HEK293 (cell line): ENCODE measurements around the gene THSD4.
A peak's percentile ranks its signal among the peaks of the same experiment; 100 is the strongest.

ENCODE experiments used
- CTCF ChIA-PET: fragments of 350-600 bp; formaldehyde crosslinking; extraction: SDS; loops from one replicate; lab custom pipeline; 2021; ENCODE audit warnings: antibody characterized with exemption; lab: Yijun Ruan, JAX
- POLR2A ChIA-PET: fragments of 300-600 bp; formaldehyde crosslinking; extraction: SDS; loops from one replicate; lab custom pipeline; 2020; ENCODE audit warnings: antibody characterized with exemption, inconsistent platforms; lab: Yijun Ruan, JAX
- H3K27ac ChIP-seq: fragments of 200-500 bp; sonication (Bioruptor generic); 2 replicates; pipeline ENCODE4 v1.5.1; 2014; ENCODE audit warnings: low read depth, low read length, control low read depth, inconsistent platforms; ENCODE audit errors: extremely low read depth
- H3K36me3 ChIP-seq, 2 experiments: fragments of 200-500 bp in 1 of 2; sonication (Bioruptor generic) in 1 of 2; 1 replicate in 1 of 2; 2 replicates in 1 of 2; pipeline ENCODE4 v1.5.1; 2014 to 2017; ENCODE audit warnings: inconsistent platforms in 2 of 2, low read length in 2 of 2; ENCODE audit not compliant: control insufficient read depth in 2 of 2, insufficient read depth in 1 of 2
- H3K4me1 ChIP-seq: fragments of 200-500 bp; sonication (Bioruptor generic); 2 replicates; pipeline ENCODE4 v1.5.1; 2014; ENCODE audit warnings: mild to moderate bottlenecking, low read length, inconsistent platforms; ENCODE audit not compliant: control insufficient read depth, insufficient read depth
- H3K4me3 ChIP-seq: 2 replicates; pipeline ENCODE4 v1.5.1; 2011; ENCODE audit warnings: low read depth, mild to moderate bottlenecking, control low read depth, low read length, moderate library complexity
- H3K9me3 ChIP-seq: fragments of 200-500 bp; sonication (Bioruptor generic); 2 replicates; pipeline ENCODE4 v1.5.1; 2014; ENCODE audit warnings: low read depth, low read length, inconsistent platforms; ENCODE audit not compliant: control insufficient read depth, insufficient read depth
- BCL11A ChIP-seq: fragments of 450-650 bp; formaldehyde crosslinking; IDR thresholded peaks from 2 replicates; pipeline ENCODE4 v1.5.1; 2016; ENCODE audit warnings: low read depth, missing biosample characterization, missing genetic modification characterization
- BCL11B ChIP-seq: fragments of 450-650 bp; formaldehyde crosslinking; IDR thresholded peaks from 2 replicates; pipeline ENCODE4 v1.5.1; 2016; ENCODE audit warnings: low read depth, missing biosample characterization, missing genetic modification characterization
- EGR2 ChIP-seq: fragments of 450-650 bp; formaldehyde crosslinking; IDR thresholded peaks from 2 replicates; pipeline ENCODE4 v1.5.1; 2016; ENCODE audit warnings: low read depth, missing biosample characterization, missing genetic modification characterization
- GLIS2 ChIP-seq: fragments of 450-650 bp; formaldehyde crosslinking; IDR thresholded peaks from 2 replicates; pipeline ENCODE4 v1.5.1; 2016; ENCODE audit warnings: missing biosample characterization, missing genetic modification characterization
- KLF16 ChIP-seq: fragments of 450-650 bp; formaldehyde crosslinking; IDR thresholded peaks from 2 replicates; pipeline ENCODE4 v1.5.1; 2017; ENCODE audit warnings: missing biosample characterization, missing genetic modification characterization
- SALL2 ChIP-seq: fragments of 450-650 bp; formaldehyde crosslinking; IDR thresholded peaks from 2 replicates; pipeline ENCODE4 v1.5.0; 2017; ENCODE audit warnings: missing biosample characterization, mild to moderate bottlenecking, missing genetic modification characterization, borderline replicate concordance
- SCRT2 ChIP-seq: fragments of 450-650 bp; formaldehyde crosslinking; IDR thresholded peaks from 2 replicates; pipeline ENCODE4 v1.5.1; 2016; ENCODE audit warnings: missing biosample characterization, missing genetic modification characterization
- YY1 ChIP-seq: fragments of 450-650 bp; formaldehyde crosslinking; IDR thresholded peaks from 2 replicates; pipeline ENCODE4 v1.5.1; 2018; ENCODE audit warnings: missing biosample characterization, missing genetic modification characterization
- ZNF169 ChIP-seq: fragments of 450-650 bp; formaldehyde crosslinking; IDR thresholded peaks from 2 replicates; pipeline ENCODE4 v1.5.1; 2016; ENCODE audit warnings: missing biosample characterization, missing genetic modification characterization
- ZNF174 ChIP-seq: fragments of 450-650 bp; formaldehyde crosslinking; IDR thresholded peaks from 2 replicates; pipeline ENCODE4 v1.5.0; 2017; ENCODE audit warnings: missing biosample characterization, mild to moderate bottlenecking, missing genetic modification characterization
- ZNF585B ChIP-seq: fragments of 450-650 bp; formaldehyde crosslinking; IDR thresholded peaks from 2 replicates; pipeline ENCODE4 v1.5.1; 2016; ENCODE audit warnings: missing biosample characterization, missing genetic modification characterization
- ZNF658 ChIP-seq: fragments of 450-650 bp; formaldehyde crosslinking; IDR thresholded peaks from 2 replicates; pipeline ENCODE4; 2016; ENCODE audit warnings: missing biosample characterization, missing genetic modification characterization
- TF ChIP-seq, protein P1 (sequence below): fragments of 450-650 bp; formaldehyde crosslinking; IDR thresholded peaks from 2 replicates; pipeline ENCODE4 v1.5.1; 2016; ENCODE audit warnings: missing biosample characterization, missing genetic modification characterization, low read depth
- TF ChIP-seq, protein P2 (sequence below): fragments of 450-650 bp; formaldehyde crosslinking; IDR thresholded peaks from 2 replicates; pipeline ENCODE4 v1.5.1; 2016; ENCODE audit warnings: missing biosample characterization, missing genetic modification characterization
- TF ChIP-seq, protein P3 (sequence below): sonication (generic); formaldehyde crosslinking; IDR thresholded peaks from 2 replicates; pipeline ENCODE4 v1.8.1; 2022; ENCODE audit warnings: mild to moderate bottlenecking, moderate library complexity, missing genetic modification reagents
- TF ChIP-seq, protein P4 (sequence below): fragments of 450-650 bp; formaldehyde crosslinking; conservative IDR thresholded peaks from 2 replicates; pipeline ENCODE4 v1.5.1; 2016; ENCODE audit warnings: low read depth, missing biosample characterization, missing genetic modification characterization
- TF ChIP-seq, protein P5 (sequence below): fragments of 450-650 bp; formaldehyde crosslinking; IDR thresholded peaks from 2 replicates; pipeline ENCODE4 v1.5.1; 2017; ENCODE audit warnings: missing biosample characterization, missing genetic modification characterization
- TF ChIP-seq, protein P6 (sequence below): fragments of 450-650 bp; formaldehyde crosslinking; IDR thresholded peaks from 2 replicates; pipeline ENCODE4 v1.5.1; 2016; ENCODE audit warnings: missing biosample characterization, missing genetic modification characterization
- TF ChIP-seq, protein P7 (sequence below): fragments of 450-650 bp; formaldehyde crosslinking; IDR thresholded peaks from 2 replicates; pipeline ENCODE4 v1.5.1; 2016; ENCODE audit warnings: missing biosample characterization, missing genetic modification characterization

The THSD4 gene

DNA sequence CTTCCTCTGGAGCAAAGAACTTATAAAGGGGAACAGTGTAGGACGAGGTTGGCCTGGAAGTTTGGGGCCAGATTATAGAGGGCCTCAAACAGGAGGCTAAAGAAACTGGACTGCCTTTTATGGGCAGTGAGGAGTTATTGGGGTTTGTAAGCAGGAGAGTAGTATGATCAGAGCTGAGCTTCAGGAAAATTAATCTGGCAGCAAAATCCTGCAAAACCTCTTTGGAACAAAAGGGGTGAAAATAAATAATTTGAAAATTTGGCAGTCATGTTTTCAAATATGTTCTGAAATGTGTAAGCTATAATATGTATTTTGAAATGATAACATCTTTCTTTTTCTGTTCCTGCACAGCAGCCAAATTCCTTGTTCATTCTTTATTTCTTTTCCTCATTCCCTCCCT is 164.9 kb downstream of the THSD4 start:
- Histone ChIP-seq H3K4me1 (peaks cover 35% of the 10 kb centered on the region), H3K4me3 (no peak overlapping the region), H3K9me3 (no peaks in the 10 kb centered on the region), H3K36me3 (no peaks in the 10 kb centered on the region), H3K27ac (peak overlapping the region; percentile 72; the same call in 1 of the 2 replicates)
- TF ChIP-seq, protein P1, sequence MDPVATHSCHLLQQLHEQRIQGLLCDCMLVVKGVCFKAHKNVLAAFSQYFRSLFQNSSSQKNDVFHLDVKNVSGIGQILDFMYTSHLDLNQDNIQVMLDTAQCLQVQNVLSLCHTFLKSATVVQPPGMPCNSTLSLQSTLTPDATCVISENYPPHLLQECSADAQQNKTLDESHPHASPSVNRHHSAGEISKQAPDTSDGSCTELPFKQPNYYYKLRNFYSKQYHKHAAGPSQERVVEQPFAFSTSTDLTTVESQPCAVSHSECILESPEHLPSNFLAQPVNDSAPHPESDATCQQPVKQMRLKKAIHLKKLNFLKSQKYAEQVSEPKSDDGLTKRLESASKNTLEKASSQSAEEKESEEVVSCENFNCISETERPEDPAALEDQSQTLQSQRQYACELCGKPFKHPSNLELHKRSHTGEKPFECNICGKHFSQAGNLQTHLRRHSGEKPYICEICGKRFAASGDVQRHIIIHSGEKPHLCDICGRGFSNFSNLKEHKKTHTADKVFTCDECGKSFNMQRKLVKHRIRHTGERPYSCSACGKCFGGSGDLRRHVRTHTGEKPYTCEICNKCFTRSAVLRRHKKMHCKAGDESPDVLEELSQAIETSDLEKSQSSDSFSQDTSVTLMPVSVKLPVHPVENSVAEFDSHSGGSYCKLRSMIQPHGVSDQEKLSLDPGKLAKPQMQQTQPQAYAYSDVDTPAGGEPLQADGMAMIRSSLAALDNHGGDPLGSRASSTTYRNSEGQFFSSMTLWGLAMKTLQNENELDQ (tag by site-specific recombination), result no peak
- no peak for TF ChIP-seq SALL2
- TF ChIP-seq, protein P2, sequence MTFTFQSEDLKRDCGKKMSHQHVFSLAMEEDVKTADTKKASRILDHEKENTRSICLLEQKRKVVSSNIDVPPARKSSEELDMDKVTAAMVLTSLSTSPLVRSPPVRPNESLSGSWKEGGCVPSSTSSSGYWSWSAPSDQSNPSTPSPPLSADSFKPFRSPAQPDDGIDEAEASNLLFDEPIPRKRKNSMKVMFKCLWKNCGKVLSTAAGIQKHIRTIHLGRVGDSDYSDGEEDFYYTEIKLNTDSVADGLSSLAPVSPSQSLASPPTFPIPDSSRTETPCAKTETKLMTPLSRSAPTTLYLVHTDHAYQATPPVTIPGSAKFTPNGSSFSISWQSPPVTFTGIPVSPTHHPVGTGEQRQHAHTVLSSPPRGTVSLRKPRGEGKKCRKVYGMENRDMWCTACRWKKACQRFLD, result no peak
- POLR2A ChIA-PET, result no interaction called here
- CTCF ChIA-PET, result interaction anchor here (0.6 kb wide), 2 partner anchors 202 to 686 kb away, joined by 4 read pairs; no protein-coding TSS in a partner anchor

DNA sequence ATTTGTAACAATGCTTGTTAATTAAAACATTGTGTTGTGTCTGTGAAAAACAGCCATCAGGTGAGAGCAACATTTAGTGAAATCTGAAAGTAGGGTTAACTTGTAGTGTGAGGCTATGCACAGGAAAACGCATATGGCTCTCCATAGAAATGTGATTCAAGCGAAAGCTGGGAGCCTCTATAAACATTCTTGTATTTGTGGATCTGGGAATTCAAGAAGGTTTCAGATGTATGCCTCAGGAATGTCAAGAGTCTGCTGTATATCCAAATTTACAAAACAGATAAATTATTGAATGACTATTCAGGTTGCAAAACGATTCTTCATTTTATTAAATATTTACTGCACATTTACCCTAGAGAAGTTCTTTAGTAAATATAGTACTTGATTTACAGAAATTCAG is 166.0 kb downstream of the THSD4 start:
- POLR2A ChIA-PET, result no interaction called here
- no peak overlapping the region for H3K4me3 ChIP-seq
- CTCF ChIA-PET, result no interaction called here
- H3K27ac ChIP-seq, result no peak overlapping the region
- peaks cover 25% of the 10 kb centered on the region for H3K4me1 ChIP-seq
- no peaks in the 10 kb centered on the region for H3K36me3 ChIP-seq
- H3K9me3 ChIP-seq, result no peaks in the 10 kb centered on the region
- TF ChIP-seq EGR2 (tag by site-specific recombination) (no peak), BCL11A (tag by site-specific recombination) (no peak), YY1 (no peak), ZNF585B (tag by site-specific recombination) (no peak), ZNF658 (no peak), KLF16 (no peak), ZNF174 (no peak), ZNF169 (tag by site-specific recombination) (no peak), BCL11B (tag by site-specific recombination) (no peak), SCRT2 (tag by site-specific recombination) (no peak), GLIS2 (tag by site-specific recombination) (no peak)
- TF ChIP-seq, protein P3, sequence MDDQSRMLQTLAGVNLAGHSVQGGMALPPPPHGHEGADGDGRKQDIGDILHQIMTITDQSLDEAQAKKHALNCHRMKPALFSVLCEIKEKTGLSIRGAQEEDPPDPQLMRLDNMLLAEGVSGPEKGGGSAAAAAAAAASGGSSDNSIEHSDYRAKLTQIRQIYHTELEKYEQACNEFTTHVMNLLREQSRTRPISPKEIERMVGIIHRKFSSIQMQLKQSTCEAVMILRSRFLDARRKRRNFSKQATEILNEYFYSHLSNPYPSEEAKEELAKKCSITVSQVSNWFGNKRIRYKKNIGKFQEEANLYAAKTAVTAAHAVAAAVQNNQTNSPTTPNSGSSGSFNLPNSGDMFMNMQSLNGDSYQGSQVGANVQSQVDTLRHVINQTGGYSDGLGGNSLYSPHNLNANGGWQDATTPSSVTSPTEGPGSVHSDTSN (CRISPR knock-in tag), result no peak
- TF ChIP-seq, protein P4, sequence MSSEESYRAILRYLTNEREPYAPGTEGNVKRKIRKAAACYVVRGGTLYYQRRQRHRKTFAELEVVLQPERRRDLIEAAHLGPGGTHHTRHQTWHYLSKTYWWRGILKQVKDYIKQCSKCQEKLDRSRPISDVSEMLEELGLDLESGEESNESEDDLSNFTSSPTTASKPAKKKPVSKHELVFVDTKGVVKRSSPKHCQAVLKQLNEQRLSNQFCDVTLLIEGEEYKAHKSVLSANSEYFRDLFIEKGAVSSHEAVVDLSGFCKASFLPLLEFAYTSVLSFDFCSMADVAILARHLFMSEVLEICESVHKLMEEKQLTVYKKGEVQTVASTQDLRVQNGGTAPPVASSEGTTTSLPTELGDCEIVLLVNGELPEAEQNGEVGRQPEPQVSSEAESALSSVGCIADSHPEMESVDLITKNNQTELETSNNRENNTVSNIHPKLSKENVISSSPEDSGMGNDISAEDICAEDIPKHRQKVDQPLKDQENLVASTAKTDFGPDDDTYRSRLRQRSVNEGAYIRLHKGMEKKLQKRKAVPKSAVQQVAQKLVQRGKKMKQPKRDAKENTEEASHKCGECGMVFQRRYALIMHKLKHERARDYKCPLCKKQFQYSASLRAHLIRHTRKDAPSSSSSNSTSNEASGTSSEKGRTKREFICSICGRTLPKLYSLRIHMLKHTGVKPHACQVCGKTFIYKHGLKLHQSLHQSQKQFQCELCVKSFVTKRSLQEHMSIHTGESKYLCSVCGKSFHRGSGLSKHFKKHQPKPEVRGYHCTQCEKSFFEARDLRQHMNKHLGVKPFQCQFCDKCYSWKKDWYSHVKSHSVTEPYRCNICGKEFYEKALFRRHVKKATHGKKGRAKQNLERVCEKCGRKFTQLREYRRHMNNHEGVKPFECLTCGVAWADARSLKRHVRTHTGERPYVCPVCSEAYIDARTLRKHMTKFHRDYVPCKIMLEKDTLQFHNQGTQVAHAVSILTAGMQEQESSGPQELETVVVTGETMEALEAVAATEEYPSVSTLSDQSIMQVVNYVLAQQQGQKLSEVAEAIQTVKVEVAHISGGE (tag by site-specific recombination), result no peak
- TF ChIP-seq, protein P5, sequence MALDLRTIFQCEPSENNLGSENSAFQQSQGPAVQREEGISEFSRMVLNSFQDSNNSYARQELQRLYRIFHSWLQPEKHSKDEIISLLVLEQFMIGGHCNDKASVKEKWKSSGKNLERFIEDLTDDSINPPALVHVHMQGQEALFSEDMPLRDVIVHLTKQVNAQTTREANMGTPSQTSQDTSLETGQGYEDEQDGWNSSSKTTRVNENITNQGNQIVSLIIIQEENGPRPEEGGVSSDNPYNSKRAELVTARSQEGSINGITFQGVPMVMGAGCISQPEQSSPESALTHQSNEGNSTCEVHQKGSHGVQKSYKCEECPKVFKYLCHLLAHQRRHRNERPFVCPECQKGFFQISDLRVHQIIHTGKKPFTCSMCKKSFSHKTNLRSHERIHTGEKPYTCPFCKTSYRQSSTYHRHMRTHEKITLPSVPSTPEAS, result no peak
- TF ChIP-seq, protein P6, sequence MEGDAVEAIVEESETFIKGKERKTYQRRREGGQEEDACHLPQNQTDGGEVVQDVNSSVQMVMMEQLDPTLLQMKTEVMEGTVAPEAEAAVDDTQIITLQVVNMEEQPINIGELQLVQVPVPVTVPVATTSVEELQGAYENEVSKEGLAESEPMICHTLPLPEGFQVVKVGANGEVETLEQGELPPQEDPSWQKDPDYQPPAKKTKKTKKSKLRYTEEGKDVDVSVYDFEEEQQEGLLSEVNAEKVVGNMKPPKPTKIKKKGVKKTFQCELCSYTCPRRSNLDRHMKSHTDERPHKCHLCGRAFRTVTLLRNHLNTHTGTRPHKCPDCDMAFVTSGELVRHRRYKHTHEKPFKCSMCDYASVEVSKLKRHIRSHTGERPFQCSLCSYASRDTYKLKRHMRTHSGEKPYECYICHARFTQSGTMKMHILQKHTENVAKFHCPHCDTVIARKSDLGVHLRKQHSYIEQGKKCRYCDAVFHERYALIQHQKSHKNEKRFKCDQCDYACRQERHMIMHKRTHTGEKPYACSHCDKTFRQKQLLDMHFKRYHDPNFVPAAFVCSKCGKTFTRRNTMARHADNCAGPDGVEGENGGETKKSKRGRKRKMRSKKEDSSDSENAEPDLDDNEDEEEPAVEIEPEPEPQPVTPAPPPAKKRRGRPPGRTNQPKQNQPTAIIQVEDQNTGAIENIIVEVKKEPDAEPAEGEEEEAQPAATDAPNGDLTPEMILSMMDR (tag by site-specific recombination), result no peak
- TF ChIP-seq, protein P7, sequence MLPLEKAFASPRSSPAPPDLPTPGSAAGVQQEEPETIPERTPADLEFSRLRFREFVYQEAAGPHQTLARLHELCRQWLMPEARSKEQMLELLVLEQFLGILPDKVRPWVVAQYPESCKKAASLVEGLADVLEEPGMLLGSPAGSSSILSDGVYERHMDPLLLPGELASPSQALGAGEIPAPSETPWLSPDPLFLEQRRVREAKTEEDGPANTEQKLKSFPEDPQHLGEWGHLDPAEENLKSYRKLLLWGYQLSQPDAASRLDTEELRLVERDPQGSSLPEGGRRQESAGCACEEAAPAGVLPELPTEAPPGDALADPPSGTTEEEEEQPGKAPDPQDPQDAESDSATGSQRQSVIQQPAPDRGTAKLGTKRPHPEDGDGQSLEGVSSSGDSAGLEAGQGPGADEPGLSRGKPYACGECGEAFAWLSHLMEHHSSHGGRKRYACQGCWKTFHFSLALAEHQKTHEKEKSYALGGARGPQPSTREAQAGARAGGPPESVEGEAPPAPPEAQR (tag by site-specific recombination), result no peak
